C4-2B (cell line): ENCODE results near the gene TMEM135.
A peak's percentile ranks its signal among the peaks of the same experiment; 100 is the strongest.
"Not testable (repeated sequence)": the region's sequence is repeated elsewhere in the genome, so short reads cannot be mapped to it uniquely, and the experiment has no call there.

ENCODE experiments used
- H3K27ac ChIP-seq: fragments of 450-650 bp; 2 replicates; pipeline ENCODE4 v1.5.1; 2017
- ZFX ChIP-seq: fragments of 450-650 bp; IDR thresholded peaks from 2 replicates; pipeline ENCODE4 v1.6.1; 2017
- TF ChIP-seq, protein P1 (sequence below): fragments of 450-650 bp; conservative IDR thresholded peaks from 2 replicates; pipeline ENCODE4 v1.5.1; 2017; ENCODE audit warnings: mild to moderate bottlenecking

The TMEM135 gene

DNA sequence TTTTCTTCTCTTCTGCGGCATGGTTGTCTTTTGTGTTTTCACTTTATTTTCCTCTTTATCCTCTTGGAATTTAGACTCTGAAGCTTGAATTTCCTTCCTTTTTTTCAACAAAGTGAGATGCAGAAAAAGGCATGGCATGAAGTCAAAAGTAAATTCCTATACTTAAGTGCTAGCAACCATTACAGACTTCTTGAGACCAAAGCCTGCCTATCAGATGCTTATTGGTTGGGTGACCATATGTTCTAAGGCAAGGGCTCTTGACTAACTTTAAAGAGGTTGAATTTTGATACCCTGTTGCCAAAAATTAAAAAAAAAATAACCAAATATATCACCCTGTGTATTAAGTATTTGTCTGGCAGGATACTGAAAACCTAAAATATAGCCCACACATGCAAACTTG lies 237.4 kb downstream of the TMEM135 start:
- TF ChIP-seq, protein P1, sequence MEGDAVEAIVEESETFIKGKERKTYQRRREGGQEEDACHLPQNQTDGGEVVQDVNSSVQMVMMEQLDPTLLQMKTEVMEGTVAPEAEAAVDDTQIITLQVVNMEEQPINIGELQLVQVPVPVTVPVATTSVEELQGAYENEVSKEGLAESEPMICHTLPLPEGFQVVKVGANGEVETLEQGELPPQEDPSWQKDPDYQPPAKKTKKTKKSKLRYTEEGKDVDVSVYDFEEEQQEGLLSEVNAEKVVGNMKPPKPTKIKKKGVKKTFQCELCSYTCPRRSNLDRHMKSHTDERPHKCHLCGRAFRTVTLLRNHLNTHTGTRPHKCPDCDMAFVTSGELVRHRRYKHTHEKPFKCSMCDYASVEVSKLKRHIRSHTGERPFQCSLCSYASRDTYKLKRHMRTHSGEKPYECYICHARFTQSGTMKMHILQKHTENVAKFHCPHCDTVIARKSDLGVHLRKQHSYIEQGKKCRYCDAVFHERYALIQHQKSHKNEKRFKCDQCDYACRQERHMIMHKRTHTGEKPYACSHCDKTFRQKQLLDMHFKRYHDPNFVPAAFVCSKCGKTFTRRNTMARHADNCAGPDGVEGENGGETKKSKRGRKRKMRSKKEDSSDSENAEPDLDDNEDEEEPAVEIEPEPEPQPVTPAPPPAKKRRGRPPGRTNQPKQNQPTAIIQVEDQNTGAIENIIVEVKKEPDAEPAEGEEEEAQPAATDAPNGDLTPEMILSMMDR: no peak
- no peak for TF ChIP-seq ZFX
- no peak overlapping the region for H3K27ac ChIP-seq

DNA sequence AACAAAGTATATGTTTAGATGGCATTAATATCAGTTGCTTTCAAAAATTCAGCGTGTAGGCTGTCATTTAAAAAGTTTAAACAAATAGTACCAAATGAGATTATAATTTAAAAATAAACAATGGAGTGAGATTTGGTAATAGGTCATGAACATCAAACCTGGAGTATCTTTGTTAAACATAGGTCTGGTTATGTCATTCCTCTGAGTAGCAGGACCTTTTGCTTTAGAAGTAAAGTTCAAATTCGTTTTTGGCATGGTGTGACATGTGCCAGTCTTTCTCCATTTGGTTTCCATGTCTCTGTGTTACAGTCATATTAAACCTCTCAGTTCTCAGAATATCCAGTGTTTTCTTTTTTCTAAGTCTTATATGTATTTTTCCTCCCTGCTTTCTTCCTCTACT lies 242.4 kb downstream of the TMEM135 start:
- no peak for TF ChIP-seq ZFX
- TF ChIP-seq, protein P1: no peak
- no peak overlapping the region for H3K27ac ChIP-seq

DNA sequence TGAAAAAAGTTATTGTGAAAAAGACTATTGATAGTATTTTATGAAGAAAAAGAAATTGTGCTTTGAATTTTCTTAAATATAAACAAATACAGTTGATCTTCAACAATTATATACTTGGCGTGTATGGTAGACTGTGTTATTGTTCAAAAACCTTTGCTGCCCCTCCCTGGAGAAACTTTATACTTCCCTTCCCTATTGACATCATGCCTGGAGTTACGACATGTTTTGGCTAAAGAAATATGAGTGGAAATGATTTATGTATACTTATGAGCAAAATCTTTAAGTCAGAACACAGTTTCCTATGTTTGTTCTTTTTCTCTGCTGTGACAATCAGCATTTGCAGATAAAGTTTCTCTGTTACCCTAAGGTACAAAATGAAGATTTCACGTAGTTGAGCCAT lies 243.8 kb downstream of the TMEM135 start:
- TF ChIP-seq, protein P1: peak; percentile 52
- TF ChIP-seq ZFX: no peak
- no peak overlapping the region for H3K27ac ChIP-seq

DNA sequence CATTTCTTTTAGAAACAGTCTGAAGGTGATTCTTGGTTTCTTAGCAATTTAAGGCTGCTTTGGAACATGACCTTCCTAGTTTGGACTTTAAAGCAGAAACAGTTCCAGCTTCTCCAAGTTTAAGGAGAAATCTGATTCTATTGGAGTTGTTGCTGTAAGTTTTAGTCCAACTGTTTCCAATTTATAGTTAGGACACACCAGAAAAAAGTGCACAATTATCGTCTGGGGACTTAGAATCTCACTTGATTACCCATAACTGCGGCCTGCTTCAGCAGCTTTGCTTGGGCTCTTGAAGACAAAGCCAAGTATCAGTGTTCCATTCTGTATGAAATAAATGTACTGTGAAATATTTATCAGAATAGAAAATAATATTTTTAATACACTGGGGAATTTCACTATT lies 246.6 kb downstream of the TMEM135 start:
- TF ChIP-seq, protein P1: no peak
- TF ChIP-seq ZFX: no peak
- no peak overlapping the region for H3K27ac ChIP-seq

DNA sequence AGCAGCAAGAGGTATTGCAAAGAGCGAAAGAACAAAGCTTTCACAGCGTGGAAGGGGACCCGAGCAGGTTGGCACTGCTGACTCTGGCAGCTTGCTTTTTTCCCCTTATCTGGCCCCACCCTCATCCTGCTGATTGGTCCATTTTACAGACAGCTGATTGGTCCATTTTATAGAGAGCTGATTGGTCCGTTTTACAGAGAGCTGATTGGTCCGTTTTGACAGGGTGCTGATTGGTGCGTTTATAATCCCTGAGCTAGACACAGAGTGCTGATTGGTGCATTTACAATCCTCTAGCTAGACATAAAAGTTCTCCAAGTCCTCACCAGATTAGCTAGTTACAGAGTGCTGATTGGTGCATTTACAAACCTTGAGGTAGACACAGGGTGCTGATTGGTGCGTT lies 247.9 kb downstream of the TMEM135 start:
- not testable (repeated sequence) for H3K27ac ChIP-seq

DNA sequence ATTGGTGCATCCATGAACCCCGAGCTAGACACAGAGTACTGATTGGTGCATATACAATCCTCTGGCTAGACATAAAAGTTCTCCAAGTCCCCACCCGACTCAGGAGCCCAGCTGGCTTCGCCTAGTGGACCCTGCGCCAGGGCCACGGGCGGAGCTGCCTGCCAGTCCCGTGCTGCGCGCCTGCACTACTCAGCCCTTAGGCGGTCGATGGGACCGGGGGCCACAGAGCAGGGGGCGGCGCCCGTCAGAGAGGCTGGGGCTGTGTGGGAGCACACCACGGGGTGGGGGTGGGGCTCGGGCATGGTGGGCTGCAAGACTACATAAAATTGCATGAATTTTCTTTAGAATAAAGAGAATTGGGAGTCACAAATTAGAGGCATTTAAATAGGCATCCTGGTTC lies 248.6 kb downstream of the TMEM135 start:
- TF ChIP-seq, protein P1: no peak
- no peak for TF ChIP-seq ZFX
- no peak overlapping the region for H3K27ac ChIP-seq

DNA sequence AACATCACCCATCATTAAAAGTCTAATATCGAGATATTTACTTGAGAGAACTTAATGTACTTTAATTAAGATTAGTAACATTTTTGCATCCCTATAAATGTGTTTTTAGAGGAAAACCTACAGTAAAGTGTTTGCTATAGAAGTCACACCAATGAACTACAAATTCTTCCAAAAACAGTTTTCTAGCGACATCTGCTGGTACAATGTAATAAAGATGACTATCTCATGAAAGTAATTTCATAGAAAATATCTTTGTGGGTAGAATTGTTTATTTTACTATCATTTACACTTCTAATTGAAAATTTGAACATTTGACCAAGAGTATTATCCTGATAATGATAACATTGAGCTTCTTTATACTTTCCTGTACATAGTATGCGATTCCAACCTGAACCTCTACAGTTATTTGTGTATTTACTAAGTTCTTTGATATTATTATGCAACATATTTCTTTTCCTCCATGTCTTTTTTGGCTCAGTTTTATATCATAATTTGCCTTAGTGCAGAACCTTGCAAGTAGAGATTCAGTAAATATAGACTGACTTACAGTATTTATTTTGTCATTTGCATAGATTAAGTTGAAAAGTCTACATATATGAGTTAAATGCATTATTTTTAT lies 252.7 kb downstream of the TMEM135 start:
- no peak overlapping the region for H3K27ac ChIP-seq
- TF ChIP-seq ZFX: no peak
- TF ChIP-seq, protein P1: peak; percentile 82

DNA sequence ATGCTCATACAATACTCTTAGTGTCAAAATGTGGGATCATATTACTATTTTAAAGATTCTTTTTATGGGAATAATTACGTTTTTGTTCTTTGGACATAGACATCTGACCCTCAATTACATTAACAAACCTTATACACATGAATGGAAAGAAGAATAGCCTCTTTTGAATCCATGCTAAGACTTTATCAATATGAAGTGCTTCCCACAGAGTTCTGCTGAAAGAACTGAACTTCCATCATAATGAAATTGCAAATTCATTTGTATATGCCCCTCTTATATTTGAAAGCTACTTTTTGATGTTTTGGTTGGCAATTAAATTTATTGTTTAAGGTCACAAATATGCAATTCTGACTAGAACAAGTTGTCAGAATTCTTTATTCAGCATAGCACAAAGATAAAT lies 254.9 kb downstream of the TMEM135 start:
- no peak overlapping the region for H3K27ac ChIP-seq
- TF ChIP-seq, protein P1: no peak
- TF ChIP-seq ZFX: no peak
